ENCODE results near the gene DUOX2. TPM values are rescaled to one million over a fixed set of nuclear protein-coding genes. Genes with fewer than 3 reads are reported as not detected.

Gene DUOX2
- 0.05 TPM for total RNA-seq
- long read RNA-seq, result 0 reads

- H3K9me3 ChIP-seq (replicated peaks), result no peaks in the 10 kb centered on the region
- no peak for TF ChIP-seq CTCF (IDR thresholded peaks at IDR 0.05; ENCODE audit: borderline replicate concordance)
- intact Hi-C loops (cut with micrococcal nuclease), result no loop called here
- DNase-seq, result no peak
- H3K4me3 ChIP-seq, result peak within 1 kb of the TSS; percentile 41
- no peak within 1 kb of the TSS for H3K27ac ChIP-seq (replicated peaks)
- H3K36me3 ChIP-seq, result no peaks in the 10 kb centered on the region
- H3K27me3 ChIP-seq (ENCODE audit: low read depth), result peaks cover 90% of the 10 kb centered on the region
- H3K4me1 ChIP-seq, result peaks cover 46% of the 10 kb centered on the region
Measured at GRCh38 chr15:45114076-45114750, at the start of gene DUOX2, which contains the start of gene DUOXA2. TSS of gene DUOX2 (minus strand) at chr15:45114172. CDS start at chr15:45113411, 761 bp downstream. TSS of gene DUOXA2 (plus strand) at chr15:45114326. CDS start at chr15:45114606, 280 bp downstream.

GRCh38 chr15:45163508-45163856 lies 49.5 kb upstream of the DUOX2 start:
- intact Hi-C loops (cut with micrococcal nuclease), result loop anchor here (5.0 kb wide), 1 partner anchor 234 kb away; no protein-coding TSS in a partner anchor
- Histone ChIP-seq H3K4me3 (no peak overlapping the region), H3K9me3 (replicated peaks) (no peaks in the 10 kb centered on the region), H3K4me1 (peaks cover 39% of the 10 kb centered on the region), H3K36me3 (no peaks in the 10 kb centered on the region), H3K27me3 (ENCODE audit: low read depth) (no peaks in the 10 kb centered on the region), H3K27ac (replicated peaks) (no peak overlapping the region)
- no peak for TF ChIP-seq CTCF (IDR thresholded peaks at IDR 0.05; ENCODE audit: borderline replicate concordance)
- DNase-seq, result no peak

- intact Hi-C loops (cut with micrococcal nuclease), result loop anchor here (5.0 kb wide), 1 partner anchor 234 kb away; no protein-coding TSS in a partner anchor
- peak; percentile 73 for DNase-seq
- peaks cover 33% of the 10 kb centered on the region for H3K4me1 ChIP-seq
- H3K9me3 ChIP-seq (replicated peaks), result no peaks in the 10 kb centered on the region
- no peaks in the 10 kb centered on the region for H3K36me3 ChIP-seq
- no peak overlapping the region for H3K27ac ChIP-seq (replicated peaks)
- H3K27me3 ChIP-seq (ENCODE audit: low read depth), result no peaks in the 10 kb centered on the region
- no peak overlapping the region for H3K4me3 ChIP-seq
- peak; percentile 92 for TF ChIP-seq CTCF (IDR thresholded peaks at IDR 0.05; ENCODE audit: borderline replicate concordance)
Measured at GRCh38 chr15:45162771-45163507, 49.0 kb upstream of the DUOX2 start.

GRCh38 chr15:45161666-45162065 lies 47.7 kb upstream of the DUOX2 start:
- Histone ChIP-seq H3K27me3 (ENCODE audit: low read depth) (no peaks in the 10 kb centered on the region), H3K36me3 (no peaks in the 10 kb centered on the region), H3K4me1 (peaks cover 26% of the 10 kb centered on the region), H3K4me3 (no peak overlapping the region), H3K9me3 (replicated peaks) (no peaks in the 10 kb centered on the region), H3K27ac (replicated peaks) (no peak overlapping the region)
- no peak for DNase-seq
- TF ChIP-seq CTCF (IDR thresholded peaks at IDR 0.05; ENCODE audit: borderline replicate concordance), result no peak
- intact Hi-C loops (cut with micrococcal nuclease), result loop anchor here (5.0 kb wide), 1 partner anchor 236 kb away; no protein-coding TSS in a partner anchor

GRCh38 chr15:45157974-45158373 lies 44.0 kb upstream of the DUOX2 start:
- Histone ChIP-seq H3K27ac (replicated peaks) (no peak overlapping the region), H3K9me3 (replicated peaks) (no peaks in the 10 kb centered on the region), H3K4me1 (peaks cover 7% of the 10 kb centered on the region), H3K4me3 (no peak overlapping the region), H3K27me3 (ENCODE audit: low read depth) (no peaks in the 10 kb centered on the region), H3K36me3 (no peaks in the 10 kb centered on the region)
- no peak for DNase-seq
- intact Hi-C loops (cut with micrococcal nuclease), result loop anchor here (10.0 kb wide), 1 partner anchor 97 kb away; the partner anchor contains the start of gene SLC28A2
- no peak for TF ChIP-seq CTCF (IDR thresholded peaks at IDR 0.05; ENCODE audit: borderline replicate concordance)
